Measurements from ENCODE around the gene ENTPD2. TPM values are rescaled to one million over a fixed set of nuclear protein-coding genes. Genes with fewer than 3 reads are reported as not detected.

The ENTPD2 gene
- total and polyA plus RNA-seq, 9 of the 15 experiments (the other 6 are each of a cell fraction or from before 2014, with no cell fraction given): 0.04 to 0.60 (median 0.14) TPM; not detected in 4

DNA sequence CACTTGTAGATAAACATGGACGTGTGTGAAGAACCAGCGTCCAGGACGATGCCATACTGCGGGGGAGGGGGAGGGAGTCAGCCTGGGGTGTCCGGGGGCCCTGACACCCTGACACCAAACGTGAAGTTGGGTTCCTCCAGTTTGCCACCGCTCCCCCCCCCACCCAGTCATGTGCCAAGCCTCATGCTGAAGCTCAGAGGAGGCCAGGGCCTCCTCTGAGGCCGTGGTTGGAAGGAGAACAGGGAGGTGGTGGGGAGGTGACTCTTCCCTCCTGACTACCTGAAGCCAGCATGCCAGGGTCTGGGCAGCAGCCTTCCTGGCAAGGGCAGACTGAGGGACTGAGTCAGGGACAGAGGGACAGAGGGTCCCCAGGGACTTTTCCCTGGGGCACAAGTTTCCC is 1.6 kb downstream of the ENTPD2 start:
- ATAC-seq: no peak
- no peak overlapping the region for H3K4me2 ChIP-seq (ENCODE audit: insufficient read depth, low read length)
- no peak overlapping the region for H2AFZ ChIP-seq (ENCODE audit: low read depth, low read length)
- H3K27ac ChIP-seq (ENCODE audit: extremely low read depth, low read depth, low read length): no peak overlapping the region
- ChIA-PET POLR2A (interaction anchor here (0.6 kb wide), 1 partner anchor 32 kb away, joined by 4 read pairs; no protein-coding TSS in a partner anchor), CTCF (ENCODE audit: low intra/inter-chr PET ratio) (no interaction called here)
- intact Hi-C loops (cut with micrococcal nuclease): loop anchor here (5.0 kb wide), 1 partner anchor 65 kb away; no protein-coding TSS in a partner anchor
- no peaks in the 10 kb centered on the region for H3K79me2 ChIP-seq (ENCODE audit: control insufficient read depth, insufficient read depth, low read length)
- H3K9me1 ChIP-seq (ENCODE audit: control insufficient read depth, insufficient read depth, low read length): peaks cover 2% of the 10 kb centered on the region
- H3K9me3 ChIP-seq (replicated peaks; ENCODE audit: control insufficient read depth, insufficient read depth, low read depth, low read length): no peaks in the 10 kb centered on the region
- FAIRE-seq: no peak
- peaks cover 2 to 69% of the 10 kb centered on the region in 2 experiments; a peak in 3 of 5 replicates for H3K4me1 ChIP-seq (replicated peaks in 1 of 2; ENCODE audit: control insufficient read depth in 2 of 2, insufficient read depth in 2 of 2, low read length in 2 of 2)
- in situ Hi-C loops (cut with MboI): no loop called here
- no peak for DNase-seq (ENCODE audit: extremely low read depth in 1 of 4, low spot score in 3 of 4)
- no peak overlapping the region for H3K9ac ChIP-seq (ENCODE audit: insufficient read depth in 1 of 2, low read depth in 2 of 2, low read length in 2 of 2)
- no peak overlapping the region for H3K4me3 ChIP-seq
- BruUV-seq (replicated peaks): no TSS peak
- peaks cover 17% of the 10 kb centered on the region for H4K20me1 ChIP-seq (replicated peaks; ENCODE audit: control insufficient read depth, insufficient read depth, low read length)
- H3K36me3 ChIP-seq (ENCODE audit: control insufficient read depth, insufficient read depth, low read length): no peaks in the 10 kb centered on the region
- 0 out of 5 replicates have a peak, but pooled peaks cover 0 to 6% of the 10 kb centered on the region in 2 experiments for H3K27me3 ChIP-seq (ENCODE audit: control insufficient read depth in 2 of 2, insufficient read depth in 2 of 2, low read length in 2 of 2)
- WGBS (ENCODE audit: insufficient coverage, low coverage, missing lambda C conversion rate): 18% methylated on average over 4 of the region's 8 CpGs
- TF ChIP-seq KAT2B (IDR thresholded peaks at IDR 0.05; ENCODE audit: low read depth, low read length) (no peak), KDM1A (IDR thresholded peaks at IDR 0.05) (peak in 1 of 2 experiments; percentile 24; a peak in 1 of 4 replicates)

DNA sequence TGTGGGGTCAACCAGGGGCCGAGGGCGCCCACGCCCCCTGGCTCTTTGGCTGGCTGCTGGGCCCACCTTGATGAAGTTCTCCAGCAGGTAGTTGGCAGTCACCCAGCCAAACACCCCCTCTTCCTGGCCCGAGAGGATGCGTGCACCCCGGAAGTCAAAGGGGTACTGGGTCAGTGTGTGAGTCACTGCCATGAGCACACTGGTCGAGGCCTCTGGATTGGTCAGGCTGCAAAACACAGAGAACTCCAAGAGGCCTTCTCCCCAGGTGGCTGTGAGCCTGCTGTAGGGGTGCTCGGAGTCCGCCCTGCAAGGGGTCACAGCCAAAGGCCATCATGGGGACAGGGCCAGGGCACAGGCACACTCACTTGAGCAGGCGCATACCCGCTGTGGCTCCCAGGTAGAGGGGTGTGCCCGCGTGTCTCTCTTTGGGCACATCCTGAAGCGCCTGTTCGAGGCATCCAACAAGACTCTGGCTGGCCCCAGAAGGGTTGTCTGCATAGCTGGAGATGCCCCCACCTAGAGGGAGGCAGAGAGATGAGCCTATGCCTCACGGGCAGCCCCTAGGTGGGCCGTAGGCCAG is 2.6 kb downstream of the ENTPD2 start:
- no peak overlapping the region for H2AFZ ChIP-seq (ENCODE audit: low read depth, low read length)
- intact Hi-C loops (cut with micrococcal nuclease): loop anchor here (2.0 to 5.0 kb wide), 2 partner anchors 66 to 176 kb away; partner anchors contain the start of gene RNF224
- H3K27ac ChIP-seq (ENCODE audit: extremely low read depth, low read depth, low read length): no peak overlapping the region
- H3K36me3 ChIP-seq (ENCODE audit: control insufficient read depth, insufficient read depth, low read length): no peaks in the 10 kb centered on the region
- H3K4me1 ChIP-seq (replicated peaks in 1 of 2; ENCODE audit: control insufficient read depth in 2 of 2, insufficient read depth in 2 of 2, low read length in 2 of 2): peaks cover 2 to 74% of the 10 kb centered on the region in 2 experiments; a peak in 3 of 5 replicates
- no peak for ATAC-seq
- CTCF ChIA-PET (ENCODE audit: low intra/inter-chr PET ratio): no interaction called here
- peaks cover 0 to 10% of the 10 kb centered on the region in 2 experiments; a peak in 2 of 5 replicates for H3K27me3 ChIP-seq (ENCODE audit: control insufficient read depth in 2 of 2, insufficient read depth in 2 of 2, low read length in 2 of 2)
- WGBS (ENCODE audit: insufficient coverage, low coverage, missing lambda C conversion rate): 50% methylated on average over 14 of the region's 17 CpGs
- DNase-seq (ENCODE audit: extremely low read depth in 1 of 4, low spot score in 3 of 4): no peak
- no peaks in the 10 kb centered on the region for H3K79me2 ChIP-seq (ENCODE audit: control insufficient read depth, insufficient read depth, low read length)
- H4K20me1 ChIP-seq (replicated peaks; ENCODE audit: control insufficient read depth, insufficient read depth, low read length): peaks cover 28% of the 10 kb centered on the region
- in situ Hi-C loops (cut with MboI): no loop called here
- FAIRE-seq: no peak
- no peaks in the 10 kb centered on the region for H3K9me3 ChIP-seq (replicated peaks; ENCODE audit: control insufficient read depth, insufficient read depth, low read depth, low read length)
- H3K4me3 ChIP-seq: no peak overlapping the region
- BruUV-seq (replicated peaks): no TSS peak
- H3K9me1 ChIP-seq (ENCODE audit: control insufficient read depth, insufficient read depth, low read length): peaks cover 2% of the 10 kb centered on the region
- no peak overlapping the region for H3K4me2 ChIP-seq (ENCODE audit: insufficient read depth, low read length)
- H3K9ac ChIP-seq (ENCODE audit: insufficient read depth in 1 of 2, low read depth in 2 of 2, low read length in 2 of 2): peak overlapping the region in 1 of 2 experiments; percentile 27; a peak in 1 of 4 replicates
- POLR2A ChIA-PET: no interaction called here
- TF ChIP-seq MTA3 (IDR thresholded peaks at IDR 0.05; ENCODE audit: borderline replicate concordance) (no peak), GABPA (tag; conservative IDR thresholded peaks at IDR 0.05; ENCODE audit: low read depth) (no peak), ZNF408 (CRISPR knock-in tag; IDR thresholded peaks at IDR 0.05; ENCODE audit: low read depth) (no peak), HIVEP1 (CRISPR knock-in tag; IDR thresholded peaks at IDR 0.05) (no peak), RBM39 (optimal IDR thresholded peaks at IDR 0.05; ENCODE audit: low read depth, low read length) (no peak)
- TF ChIP-seq, protein P1, sequence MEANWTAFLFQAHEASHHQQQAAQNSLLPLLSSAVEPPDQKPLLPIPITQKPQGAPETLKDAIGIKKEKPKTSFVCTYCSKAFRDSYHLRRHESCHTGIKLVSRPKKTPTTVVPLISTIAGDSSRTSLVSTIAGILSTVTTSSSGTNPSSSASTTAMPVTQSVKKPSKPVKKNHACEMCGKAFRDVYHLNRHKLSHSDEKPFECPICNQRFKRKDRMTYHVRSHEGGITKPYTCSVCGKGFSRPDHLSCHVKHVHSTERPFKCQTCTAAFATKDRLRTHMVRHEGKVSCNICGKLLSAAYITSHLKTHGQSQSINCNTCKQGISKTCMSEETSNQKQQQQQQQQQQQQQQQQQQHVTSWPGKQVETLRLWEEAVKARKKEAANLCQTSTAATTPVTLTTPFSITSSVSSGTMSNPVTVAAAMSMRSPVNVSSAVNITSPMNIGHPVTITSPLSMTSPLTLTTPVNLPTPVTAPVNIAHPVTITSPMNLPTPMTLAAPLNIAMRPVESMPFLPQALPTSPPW (CRISPR knock-in tag; IDR thresholded peaks at IDR 0.05): no peak
- TF ChIP-seq, protein P2, sequence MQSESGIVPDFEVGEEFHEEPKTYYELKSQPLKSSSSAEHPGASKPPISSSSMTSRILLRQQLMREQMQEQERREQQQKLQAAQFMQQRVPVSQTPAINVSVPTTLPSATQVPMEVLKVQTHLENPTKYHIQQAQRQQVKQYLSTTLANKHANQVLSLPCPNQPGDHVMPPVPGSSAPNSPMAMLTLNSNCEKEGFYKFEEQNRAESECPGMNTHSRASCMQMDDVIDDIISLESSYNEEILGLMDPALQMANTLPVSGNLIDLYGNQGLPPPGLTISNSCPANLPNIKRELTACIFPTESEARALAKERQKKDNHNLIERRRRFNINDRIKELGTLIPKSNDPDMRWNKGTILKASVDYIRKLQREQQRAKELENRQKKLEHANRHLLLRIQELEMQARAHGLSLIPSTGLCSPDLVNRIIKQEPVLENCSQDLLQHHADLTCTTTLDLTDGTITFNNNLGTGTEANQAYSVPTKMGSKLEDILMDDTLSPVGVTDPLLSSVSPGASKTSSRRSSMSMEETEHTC (IDR thresholded peaks at IDR 0.05): no peak
- TF ChIP-seq, protein P3, sequence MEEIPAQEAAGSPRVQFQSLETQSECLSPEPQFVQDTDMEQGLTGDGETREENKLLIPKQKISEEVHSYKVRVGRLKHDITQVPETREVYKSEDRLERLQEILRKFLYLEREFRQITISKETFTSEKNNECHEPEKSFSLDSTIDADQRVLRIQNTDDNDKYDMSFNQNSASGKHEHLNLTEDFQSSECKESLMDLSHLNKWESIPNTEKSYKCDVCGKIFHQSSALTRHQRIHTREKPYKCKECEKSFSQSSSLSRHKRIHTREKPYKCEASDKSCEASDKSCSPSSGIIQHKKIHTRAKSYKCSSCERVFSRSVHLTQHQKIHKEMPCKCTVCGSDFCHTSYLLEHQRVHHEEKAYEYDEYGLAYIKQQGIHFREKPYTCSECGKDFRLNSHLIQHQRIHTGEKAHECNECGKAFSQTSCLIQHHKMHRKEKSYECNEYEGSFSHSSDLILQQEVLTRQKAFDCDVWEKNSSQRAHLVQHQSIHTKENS (CRISPR knock-in tag; IDR thresholded peaks at IDR 0.05): no peak

Measured in K562 (cell line).